Effector CD4-positive, alpha-beta T cell (primary cell): ENCODE data around the gene KIF26A.
"Not testable (repeated sequence)": the region's sequence is repeated elsewhere in the genome, so short reads cannot be mapped to it uniquely, and the experiment has no call there.

Experiments
- DNase-seq: peaks from one replicate; pipeline ENCODE4 v3.0.0-alpha.2; 2020

Gene KIF26A

DNA sequence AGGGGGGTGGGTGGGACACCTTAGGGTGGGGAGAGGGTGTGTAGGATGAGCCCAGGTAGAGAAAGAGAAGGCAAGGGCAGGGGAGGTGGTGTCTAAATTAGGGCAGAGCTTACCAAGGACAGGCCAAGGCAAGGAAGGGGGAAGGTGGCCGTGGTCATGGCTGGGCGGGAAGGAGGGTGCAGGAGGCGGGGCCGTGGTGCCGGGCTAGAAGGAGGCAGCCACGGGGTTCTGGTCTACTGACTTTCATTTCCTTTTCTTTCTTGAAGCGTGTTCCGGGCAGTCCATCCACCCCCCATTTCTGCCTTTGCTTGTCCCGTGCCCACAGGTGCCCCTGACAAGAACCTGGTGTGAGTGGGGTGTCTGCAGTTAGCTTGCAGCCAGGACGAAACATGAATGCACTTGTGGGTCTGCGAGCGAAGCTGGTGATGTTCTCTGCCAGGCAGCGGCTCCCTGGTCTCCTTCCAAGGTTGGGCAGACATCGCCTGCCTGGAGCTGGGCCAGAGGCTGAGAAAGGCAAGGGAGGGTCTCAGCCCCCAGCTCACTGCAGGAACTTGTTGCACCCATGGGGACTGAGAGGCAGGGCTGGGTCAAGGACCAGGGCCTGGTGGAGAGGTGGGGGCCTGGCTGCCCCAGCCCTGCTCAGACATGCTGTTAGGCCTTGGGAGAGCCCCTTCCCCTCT lies 58.2 kb downstream of the KIF26A start:
- no peak for DNase-seq

DNA sequence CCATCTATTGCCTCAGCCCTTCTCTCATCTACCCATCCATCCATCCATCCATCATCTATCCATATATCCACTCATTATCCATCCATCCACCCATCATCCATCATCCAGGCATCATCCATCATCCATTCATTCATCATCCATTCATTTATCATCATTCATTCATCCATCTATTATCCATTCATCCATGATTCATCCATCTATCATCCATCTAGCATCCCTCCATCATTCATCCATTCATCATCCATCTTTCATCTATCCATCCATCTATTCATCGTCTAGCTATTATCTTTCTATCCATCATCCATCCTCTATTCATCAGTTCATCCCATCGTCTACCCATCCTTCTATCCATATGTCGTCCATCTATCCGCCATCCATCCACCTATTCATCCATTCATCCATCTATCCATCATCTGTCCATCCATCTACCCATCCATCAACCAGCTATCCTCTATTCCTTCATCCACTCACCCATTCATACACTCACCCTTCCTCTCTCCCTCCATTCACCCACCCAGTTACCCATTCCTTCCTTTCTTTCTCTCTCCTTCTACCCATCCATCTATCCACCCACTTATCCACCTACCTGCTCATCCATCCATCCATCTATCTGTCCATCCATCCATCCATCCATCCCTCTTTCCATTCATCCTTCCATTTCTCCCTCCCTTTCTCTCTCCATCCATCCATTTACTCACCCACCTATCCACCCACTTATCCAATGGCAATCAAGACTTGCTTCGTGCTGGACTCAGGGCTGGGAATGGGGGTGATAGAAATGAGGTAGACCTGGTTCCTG lies 59.3 kb downstream of the KIF26A start:
- DNase-seq, result no peak

- no peak for DNase-seq
Observed at GRCh38 chr14:104199266-104199895, 61.0 kb downstream of the KIF26A start.

DNA sequence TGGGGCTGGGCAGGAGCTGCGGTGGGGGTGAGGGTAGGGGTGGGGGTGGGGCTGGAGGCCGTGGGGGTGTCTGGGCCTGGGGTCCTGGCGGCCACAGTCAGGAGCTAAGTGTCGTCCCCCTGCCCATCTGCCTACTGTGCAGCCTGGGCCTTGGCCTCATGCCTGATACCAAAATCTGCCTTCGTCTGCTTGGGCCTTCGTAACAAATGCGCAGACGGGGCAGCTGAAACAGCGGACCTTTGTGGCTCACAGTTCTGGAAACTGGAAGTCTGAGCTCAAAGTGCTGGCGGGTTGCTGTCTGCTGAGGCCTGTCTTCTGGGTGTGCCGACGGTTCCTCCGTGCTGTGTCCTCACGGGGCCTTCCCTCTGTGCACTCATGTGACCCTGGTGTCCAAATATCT lies 61.7 kb downstream of the KIF26A start:
- DNase-seq, result no peak

DNA sequence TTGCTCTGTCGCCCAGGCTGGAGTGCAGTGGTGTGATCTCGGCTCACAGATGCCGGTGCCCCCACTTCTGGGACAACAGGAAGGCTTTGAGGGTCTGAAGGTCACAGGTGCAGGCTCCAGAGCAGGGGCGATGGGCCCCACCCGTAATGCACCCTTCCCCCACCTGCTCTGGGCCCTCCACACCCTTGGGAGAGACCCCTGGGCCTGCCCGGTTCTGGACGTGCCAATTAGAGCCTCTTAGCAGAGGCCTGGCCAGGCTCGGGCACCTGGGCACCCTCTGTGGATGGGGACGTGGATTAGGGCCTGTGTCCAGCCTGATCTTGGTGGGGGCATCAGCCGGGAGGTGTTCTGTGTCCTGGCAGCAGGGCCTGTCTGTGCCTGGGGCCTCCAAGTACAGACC lies 62.2 kb downstream of the KIF26A start:
- DNase-seq, result no peak

- DNase-seq, result no peak
Observed at GRCh38 chr14:104201063-104201462, 62.7 kb downstream of the KIF26A start.

DNA sequence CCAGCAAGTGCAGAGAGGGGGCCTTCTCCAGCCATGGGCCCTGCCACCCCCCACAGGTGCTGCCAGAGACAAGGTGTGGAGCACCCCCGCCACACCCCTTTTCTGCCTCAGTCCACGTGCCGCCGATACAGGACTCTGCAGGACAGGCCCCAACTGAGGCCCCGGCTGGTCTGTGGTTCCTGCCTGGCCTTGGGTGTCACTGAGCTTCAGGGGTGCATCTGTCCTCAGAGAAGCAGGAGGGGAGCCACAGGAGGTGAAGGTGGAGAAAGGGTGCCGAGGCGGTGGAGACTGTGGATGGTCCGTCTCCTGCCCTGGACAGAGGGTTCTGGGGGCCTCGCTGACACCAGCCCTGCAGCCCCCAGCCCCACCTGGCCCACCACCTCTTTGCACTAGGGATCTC lies 63.1 kb downstream of the KIF26A start:
- no peak for DNase-seq

DNA sequence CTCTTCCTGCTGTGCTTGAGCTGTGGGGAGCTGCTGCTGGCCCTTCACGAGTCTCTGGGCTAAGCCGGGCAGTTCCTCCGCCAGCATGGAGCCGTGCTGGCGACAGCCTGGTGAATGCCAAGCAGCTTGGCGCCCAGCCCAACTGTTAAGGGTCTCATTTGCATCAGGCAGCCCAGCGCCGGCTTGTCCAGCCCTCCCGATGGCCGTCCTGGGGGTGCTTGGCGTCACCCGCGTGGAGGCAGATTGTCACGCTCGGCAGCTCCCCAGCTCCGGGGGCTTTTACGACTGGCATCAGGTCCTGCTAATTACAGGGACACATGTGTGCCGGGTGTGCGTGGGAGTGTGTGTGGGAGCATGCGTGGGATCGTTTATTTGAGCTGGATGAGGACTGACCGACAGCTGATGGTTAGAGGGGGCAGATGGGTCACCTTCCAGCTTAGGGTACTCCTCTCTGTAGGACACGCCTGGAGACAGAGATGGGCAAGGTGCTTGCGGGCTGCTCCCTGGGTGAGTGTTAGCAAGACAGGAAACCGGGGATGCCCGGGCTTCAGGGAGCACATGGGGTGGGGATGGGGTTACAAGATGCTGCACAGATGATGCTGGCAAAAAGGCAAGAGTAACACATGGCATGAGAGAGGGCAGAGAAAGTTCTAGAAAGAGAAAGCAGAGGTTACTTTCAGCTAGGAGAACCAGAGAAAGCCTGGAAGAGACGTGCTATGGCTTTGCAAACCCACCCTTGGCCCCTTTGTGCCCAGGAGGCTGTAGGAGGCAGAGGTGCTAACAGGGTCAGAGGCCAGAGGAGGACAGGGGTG lies 64.1 kb downstream of the KIF26A start:
- no peak for DNase-seq

GRCh38 chr14:104203071-104203425 lies 64.7 kb downstream of the KIF26A start:
- no peak for DNase-seq

DNA sequence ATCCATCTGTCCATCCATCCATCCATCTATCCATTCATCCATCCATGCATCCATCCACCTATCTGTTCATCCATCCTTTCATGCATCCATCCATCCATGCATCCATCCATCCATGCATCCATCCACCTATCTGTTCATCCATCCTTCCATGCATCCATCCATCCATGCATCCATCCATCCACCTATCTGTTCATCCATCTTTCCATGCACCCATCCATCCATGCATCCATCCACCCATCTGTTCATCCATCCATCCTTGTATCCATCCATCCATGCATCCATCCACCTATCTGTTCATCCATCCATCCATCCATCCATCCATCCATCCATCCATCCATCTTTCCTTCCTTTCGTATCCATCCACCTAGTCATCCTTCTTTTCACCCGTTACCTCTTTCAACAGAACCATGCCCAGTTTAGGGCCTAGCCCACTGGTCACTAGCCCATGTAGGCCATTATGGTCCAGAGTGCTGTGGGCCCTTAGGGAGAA lies 66.3 kb downstream of the KIF26A start:
- no peak for DNase-seq

DNA sequence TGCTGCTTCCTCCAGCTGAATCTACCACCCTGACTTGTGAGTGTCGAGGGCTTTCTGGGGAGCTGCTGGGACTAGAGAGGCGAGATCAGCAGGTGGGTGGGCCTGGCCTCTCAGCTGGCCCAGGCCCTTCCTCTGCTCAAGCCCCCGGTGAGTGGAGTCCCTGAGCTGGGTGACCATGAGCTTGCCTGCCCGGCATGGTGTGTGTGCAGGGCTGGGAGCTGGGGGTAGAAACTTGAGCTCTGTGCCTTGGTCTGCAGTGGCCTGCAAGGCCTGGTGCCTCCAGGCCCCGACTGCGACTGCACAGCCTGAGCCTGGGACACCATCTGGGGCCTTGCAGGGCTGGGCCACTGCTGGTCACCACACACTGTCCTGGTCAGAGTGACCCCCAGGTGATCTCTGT lies 67.4 kb downstream of the KIF26A start:
- DNase-seq, result no peak

DNA sequence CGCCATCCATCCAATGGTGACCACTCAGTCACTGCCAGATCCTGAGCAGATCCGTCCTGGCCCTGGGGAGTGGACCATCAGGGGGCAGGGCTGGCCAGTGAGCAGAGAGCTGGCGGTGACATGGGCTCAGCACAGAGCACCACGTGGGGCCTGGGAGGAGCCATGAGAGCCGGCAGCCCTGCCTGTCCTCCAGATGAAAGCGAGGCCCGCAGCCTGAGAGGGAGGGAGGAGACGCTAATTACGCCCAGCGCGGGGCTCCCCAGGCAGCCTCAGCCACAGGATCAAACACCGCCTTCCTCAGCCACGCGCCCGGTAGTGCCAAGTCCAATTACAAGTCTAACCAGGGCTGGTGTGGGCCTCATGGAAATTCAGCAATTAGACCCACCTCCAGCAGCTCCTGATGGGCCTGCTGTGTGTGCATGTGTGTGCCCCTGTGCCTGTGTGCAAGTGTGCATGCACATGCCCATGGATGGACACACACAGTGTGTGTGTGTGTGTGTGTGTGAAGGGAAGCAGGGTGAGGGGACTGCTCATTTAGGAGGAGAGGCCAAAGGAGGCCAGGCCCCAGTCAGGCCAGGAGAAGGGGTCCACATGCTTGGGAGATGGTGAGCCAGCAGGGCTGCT lies 68.0 kb downstream of the KIF26A start:
- DNase-seq, result no peak

- no peak for DNase-seq
Observed at GRCh38 chr14:104207142-104208014, 69.0 kb downstream of the KIF26A start.

GRCh38 chr14:104208015-104208295 lies 69.6 kb downstream of the KIF26A start:
- DNase-seq, result not testable (repeated sequence)

GRCh38 chr14:104208331-104208730 lies 69.9 kb downstream of the KIF26A start:
- not testable (repeated sequence) for DNase-seq

- not testable (repeated sequence) for DNase-seq
Observed at GRCh38 chr14:104209071-104209470, 70.7 kb downstream of the KIF26A start.

DNA sequence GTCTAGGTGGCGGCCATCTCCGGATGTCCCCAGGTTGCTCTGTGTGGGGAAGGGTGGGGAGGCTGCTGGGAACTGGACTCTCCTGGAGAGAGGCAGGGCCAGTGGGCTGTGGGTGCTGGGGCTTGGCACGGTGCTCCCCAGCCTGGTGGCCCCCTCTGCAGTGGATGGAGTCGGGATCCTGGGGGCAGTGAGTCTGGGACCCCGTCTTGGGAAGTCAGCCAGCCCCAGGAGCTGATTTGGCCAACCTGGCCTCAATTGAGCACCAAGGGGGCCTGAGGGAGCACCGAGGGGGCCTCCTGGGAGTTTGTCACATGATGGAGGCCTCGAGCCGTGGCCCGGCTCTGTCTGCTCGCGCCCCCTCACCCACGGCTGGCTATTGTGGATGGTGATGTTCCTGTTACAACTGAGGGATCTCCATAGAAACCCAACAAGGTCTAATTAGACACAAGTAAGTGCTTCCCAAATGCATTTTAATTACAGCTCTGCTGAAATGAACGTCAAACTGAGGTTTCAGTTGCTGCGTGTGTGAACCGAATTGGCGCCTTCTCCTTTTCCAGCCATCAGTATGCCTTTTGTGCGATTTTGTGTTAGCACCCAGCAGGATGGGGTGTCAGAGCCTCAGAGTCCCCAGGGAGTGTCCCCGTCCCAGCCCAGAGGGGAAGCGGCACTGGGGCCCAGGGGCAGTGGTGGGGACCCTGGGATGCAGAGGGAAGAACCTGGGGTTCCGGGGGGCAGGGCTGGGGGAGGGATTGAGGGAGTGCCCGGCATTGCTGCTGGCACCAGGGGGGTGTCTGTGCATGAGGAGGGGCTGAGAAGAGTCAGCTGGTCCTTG lies 71.8 kb downstream of the KIF26A start:
- no peak for DNase-seq

GRCh38 chr14:104210817-104211195 lies 72.4 kb downstream of the KIF26A start:
- DNase-seq, result no peak

GRCh38 chr14:104211215-104211614 lies 72.8 kb downstream of the KIF26A start:
- no peak for DNase-seq

GRCh38 chr14:104211741-104212140 lies 73.4 kb downstream of the KIF26A start:
- DNase-seq, result no peak
